Cardiac fibroblast (primary cell): ENCODE data around the gene SURF6.

Experiments
- DNase-seq, 2 donors: peaks; one replicate each; pipeline versions ENCODE4 v3.0.0 to v3.0.0-alpha.2; 2010; ENCODE audit warnings: low read depth in 2 of 2
- H3K4me3 ChIP-seq, 2 donors: replicated peaks in 1 of 2; 1 replicate in 1 of 2; 2 replicates in 1 of 2; pipeline ENCODE4 v1.5.1; 2011; ENCODE audit warnings: low read depth in 2 of 2, low read length in 2 of 2, mild to moderate bottlenecking in 2 of 2, moderate library complexity in 1 of 2
- CTCF ChIP-seq: IDR thresholded peaks from one replicate; pipeline ENCODE4 v1.5.1; 2011; ENCODE audit warnings: low read depth, mild to moderate bottlenecking, low read length, inconsistent platforms

SURF6 gene

GRCh38 chr9:133335924-133336811 is at the start of gene SURF6:
TSS of gene SURF6 (minus strand) at chr9:133336188. CDS start at chr9:133336132, 56 bp downstream.
- DNase-seq = peak; percentile 86 to 90
- TF ChIP-seq CTCF = no peak
- H3K4me3 ChIP-seq = peak within 1 kb of the TSS; percentile 97 to 98

DNA sequence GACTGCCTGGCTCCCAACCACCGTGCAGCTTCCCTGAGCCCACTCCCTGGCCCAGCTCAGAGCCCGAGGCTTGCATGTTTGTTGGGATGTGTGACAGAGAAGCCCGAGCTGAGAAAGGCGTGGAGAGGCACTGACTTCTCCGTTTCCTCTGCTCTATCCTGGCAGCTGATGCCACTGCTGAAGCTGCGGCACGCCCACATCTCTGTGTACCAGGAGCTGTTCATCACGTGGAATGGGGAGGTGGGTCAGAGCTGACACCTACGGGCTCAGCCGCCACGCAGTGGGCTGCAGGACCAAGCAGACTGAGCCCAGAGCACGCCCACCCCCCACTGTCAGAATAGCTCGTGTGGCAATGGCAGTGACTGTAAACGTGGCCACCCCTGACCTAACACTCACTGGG is 49.5 kb upstream of the SURF6 start:
- no peak overlapping the region for H3K4me3 ChIP-seq
- no peak for DNase-seq
- TF ChIP-seq CTCF = no peak

DNA sequence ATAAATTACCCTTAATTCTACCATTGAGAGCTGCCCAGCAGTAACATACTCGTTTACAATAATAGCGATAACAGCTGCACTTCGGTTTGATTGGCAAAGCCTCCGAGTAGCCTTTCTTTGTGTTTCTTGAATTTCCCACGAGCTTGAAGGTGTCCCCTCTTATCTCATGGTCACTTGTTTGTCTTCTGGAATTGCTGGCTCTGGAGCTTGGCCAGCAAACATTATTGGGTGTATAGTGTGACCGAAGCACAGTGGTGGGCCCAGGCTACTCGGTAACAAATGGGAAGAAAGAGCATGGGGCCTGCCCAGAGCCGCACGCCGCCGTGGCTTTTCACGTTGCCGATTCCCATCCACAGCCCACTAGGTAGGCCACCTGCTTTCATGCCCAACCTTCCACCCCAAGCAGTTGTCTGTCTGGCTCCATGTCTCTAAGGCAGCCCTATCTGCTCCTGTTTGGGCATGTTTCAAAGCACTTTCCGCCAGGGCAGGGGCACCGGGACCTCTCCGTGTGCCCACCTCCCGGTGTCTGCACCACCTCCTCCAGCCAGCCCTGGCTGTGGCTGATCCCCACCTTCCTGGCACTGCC is 48.8 kb upstream of the SURF6 start:
- DNase-seq = no peak
- TF ChIP-seq CTCF = no peak
- no peak overlapping the region for H3K4me3 ChIP-seq

GRCh38 chr9:133383438-133383837 is 47.5 kb upstream of the SURF6 start:
- no peak for DNase-seq
- no peak overlapping the region for H3K4me3 ChIP-seq
- no peak for TF ChIP-seq CTCF

GRCh38 chr9:133382507-133383141 is 46.6 kb upstream of the SURF6 start:
- no peak overlapping the region for H3K4me3 ChIP-seq
- no peak for TF ChIP-seq CTCF
- no peak for DNase-seq

- DNase-seq = no peak
- TF ChIP-seq CTCF = no peak
These were observed 44.7 kb upstream of the SURF6 start for GRCh38 chr9:133380734-133381133.

More at GRCh38 chr9:133380734-133381133, 44.7 kb upstream of the SURF6 start:
- no peak overlapping the region for H3K4me3 ChIP-seq
